ENCODE measurements around the gene RAB4A.

RAB4A gene

GRCh38 chr1:229237320-229237719 is 33.6 kb upstream of the RAB4A start:
- peaks cover 35% of the 10 kb centered on the region for H3K27me3 Mint-ChIP-seq
- no peaks in the 10 kb centered on the region for H3K36me3 Mint-ChIP-seq
- no peak for ATAC-seq
- peaks cover 5% of the 10 kb centered on the region for H3K9me3 Mint-ChIP-seq
- no peak overlapping the region for H3K27ac Mint-ChIP-seq
- H3K4me3 Mint-ChIP-seq = no peak overlapping the region
- H3K4me1 Mint-ChIP-seq = no peaks in the 10 kb centered on the region

GRCh38 chr1:229238231-229238630 is 32.7 kb upstream of the RAB4A start:
- H3K4me3 Mint-ChIP-seq = no peak overlapping the region
- no peak for ATAC-seq
- no peak overlapping the region for H3K27ac Mint-ChIP-seq
- peaks cover 5% of the 10 kb centered on the region for H3K9me3 Mint-ChIP-seq
- H3K4me1 Mint-ChIP-seq = no peaks in the 10 kb centered on the region
- no peaks in the 10 kb centered on the region for H3K36me3 Mint-ChIP-seq
- peaks cover 30% of the 10 kb centered on the region for H3K27me3 Mint-ChIP-seq

GRCh38 chr1:229238674-229239415 is 32.1 kb upstream of the RAB4A start:
- Mint-ChIP-seq H3K27me3 (peaks cover 26% of the 10 kb centered on the region), H3K36me3 (peaks cover 5% of the 10 kb centered on the region), H3K4me3 (no peak overlapping the region), H3K4me1 (no peaks in the 10 kb centered on the region), H3K27ac (no peak overlapping the region), H3K9me3 (peaks cover 11% of the 10 kb centered on the region)
- no peak for ATAC-seq

GRCh38 chr1:229240532-229240931 is 30.4 kb upstream of the RAB4A start:
- no peak overlapping the region for H3K27ac Mint-ChIP-seq
- ATAC-seq = no peak
- H3K9me3 Mint-ChIP-seq = peaks cover 11% of the 10 kb centered on the region
- H3K4me3 Mint-ChIP-seq = no peak overlapping the region
- peaks cover 14% of the 10 kb centered on the region for H3K36me3 Mint-ChIP-seq
- no peaks in the 10 kb centered on the region for H3K4me1 Mint-ChIP-seq
- peaks cover 19% of the 10 kb centered on the region for H3K27me3 Mint-ChIP-seq

- H3K27ac Mint-ChIP-seq = no peak overlapping the region
- H3K27me3 Mint-ChIP-seq = peaks cover 13% of the 10 kb centered on the region
- peaks cover 11% of the 10 kb centered on the region for H3K9me3 Mint-ChIP-seq
- no peaks in the 10 kb centered on the region for H3K4me1 Mint-ChIP-seq
- ATAC-seq = no peak
- H3K4me3 Mint-ChIP-seq = no peak overlapping the region
- H3K36me3 Mint-ChIP-seq = peaks cover 14% of the 10 kb centered on the region
Measured at GRCh38 chr1:229241390-229241789, 29.5 kb upstream of the RAB4A start.

- Mint-ChIP-seq H3K4me1 (peaks cover 2% of the 10 kb centered on the region), H3K4me3 (no peak overlapping the region), H3K9me3 (peaks cover 11% of the 10 kb centered on the region), H3K27ac (no peak overlapping the region), H3K27me3 (peaks cover 11% of the 10 kb centered on the region), H3K36me3 (peaks cover 14% of the 10 kb centered on the region)
- ATAC-seq = no peak
Measured at GRCh38 chr1:229243638-229244037, 27.3 kb upstream of the RAB4A start.

GRCh38 chr1:229244091-229244490 is 26.8 kb upstream of the RAB4A start:
- H3K36me3 Mint-ChIP-seq = peaks cover 14% of the 10 kb centered on the region
- H3K9me3 Mint-ChIP-seq = peaks cover 11% of the 10 kb centered on the region
- H3K27ac Mint-ChIP-seq = no peak overlapping the region
- H3K4me1 Mint-ChIP-seq = peaks cover 6% of the 10 kb centered on the region
- no peak for ATAC-seq
- no peak overlapping the region for H3K4me3 Mint-ChIP-seq
- H3K27me3 Mint-ChIP-seq = peaks cover 11% of the 10 kb centered on the region

GRCh38 chr1:229247871-229248270 is 23.0 kb upstream of the RAB4A start:
- Mint-ChIP-seq H3K4me3 (no peak overlapping the region), H3K4me1 (peaks cover 11% of the 10 kb centered on the region), H3K27me3 (peaks cover 11% of the 10 kb centered on the region), H3K36me3 (peaks cover 14% of the 10 kb centered on the region), H3K27ac (no peak overlapping the region), H3K9me3 (peaks cover 7% of the 10 kb centered on the region)
- ATAC-seq = no peak

- Mint-ChIP-seq H3K27me3 (peaks cover 6% of the 10 kb centered on the region), H3K4me3 (no peak overlapping the region), H3K36me3 (peaks cover 7% of the 10 kb centered on the region), H3K4me1 (peaks cover 20% of the 10 kb centered on the region), H3K9me3 (no peaks in the 10 kb centered on the region), H3K27ac (no peak overlapping the region)
- peak; percentile 43 for ATAC-seq
Measured at GRCh38 chr1:229248821-229249817, 21.8 kb upstream of the RAB4A start.

GRCh38 chr1:229249854-229250644 is 20.9 kb upstream of the RAB4A start:
- Mint-ChIP-seq H3K27me3 (no peaks in the 10 kb centered on the region), H3K4me1 (peaks cover 20% of the 10 kb centered on the region), H3K27ac (no peak overlapping the region), H3K9me3 (no peaks in the 10 kb centered on the region), H3K36me3 (no peaks in the 10 kb centered on the region), H3K4me3 (no peak overlapping the region)
- ATAC-seq = no peak

- no peak for ATAC-seq
- Mint-ChIP-seq H3K36me3 (no peaks in the 10 kb centered on the region), H3K4me3 (no peak overlapping the region), H3K27ac (no peak overlapping the region), H3K27me3 (no peaks in the 10 kb centered on the region), H3K9me3 (no peaks in the 10 kb centered on the region), H3K4me1 (peaks cover 20% of the 10 kb centered on the region)
Measured at GRCh38 chr1:229251185-229251584, 19.7 kb upstream of the RAB4A start.

GRCh38 chr1:229252228-229252984 is 18.5 kb upstream of the RAB4A start:
- Mint-ChIP-seq H3K4me1 (peaks cover 20% of the 10 kb centered on the region), H3K9me3 (no peaks in the 10 kb centered on the region), H3K36me3 (no peaks in the 10 kb centered on the region), H3K4me3 (no peak overlapping the region), H3K27me3 (peaks cover 5% of the 10 kb centered on the region), H3K27ac (no peak overlapping the region)
- ATAC-seq = no peak

- H3K27me3 Mint-ChIP-seq = peaks cover 10% of the 10 kb centered on the region
- no peak overlapping the region for H3K4me3 Mint-ChIP-seq
- peak overlapping the region; percentile 42 for H3K27ac Mint-ChIP-seq
Measured at GRCh38 chr1:229253151-229253974, 17.5 kb upstream of the RAB4A start.

More at GRCh38 chr1:229253151-229253974, 17.5 kb upstream of the RAB4A start:
- ATAC-seq = no peak
- Mint-ChIP-seq H3K36me3 (no peaks in the 10 kb centered on the region), H3K4me1 (peaks cover 23% of the 10 kb centered on the region), H3K9me3 (no peaks in the 10 kb centered on the region)

Measured in stimulated activated memory B cell treated with anti-CD40 and anti-IgM and Interleukin-4, amounts not matched to agents 10 μg/mL and 1 μg/mL and 100 μg/mL, for 72 hours (primary cell).